LHCN-M2 (cell line): ENCODE measurements around the gene UBXN10. TPM values are rescaled to one million over a fixed set of nuclear protein-coding genes. Genes with fewer than 3 reads are reported as not detected.

Experiments
- DNase-seq: peaks from one replicate; pipeline ENCODE4 v3.0.0-alpha.2; 2012; ENCODE audit warnings: low read depth
- total RNA-seq: library from RNA; depleted of rRNA; stranded (reverse); fragments of >200 nt; gene quantifications from 2 replicates; pipeline ENCODE4 v1.2.3, GENCODE V29; 2014

The UBXN10 gene
- total RNA-seq, 1 experiment from 2014 or later = not detected

DNA sequence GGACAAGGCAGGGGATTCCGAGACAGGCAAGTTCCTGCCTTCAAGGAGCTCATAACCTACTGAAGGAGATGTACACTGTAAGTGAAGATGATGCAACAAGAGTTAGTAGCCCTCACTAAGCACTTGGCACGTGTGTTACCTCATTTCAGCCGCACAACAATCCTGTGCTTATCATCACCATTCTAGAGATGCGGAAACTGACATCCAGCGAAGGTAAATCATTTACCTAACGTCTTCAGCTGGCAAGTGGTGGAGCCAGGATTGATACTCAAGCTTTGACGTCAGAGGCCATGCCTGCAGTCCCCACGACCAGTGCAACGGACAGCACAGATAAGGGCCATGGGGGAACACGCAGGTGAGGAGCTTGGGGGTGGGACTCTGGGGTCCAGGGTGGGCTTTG lies 2.9 kb upstream of the UBXN10 start:
- DNase-seq = no peak

DNA sequence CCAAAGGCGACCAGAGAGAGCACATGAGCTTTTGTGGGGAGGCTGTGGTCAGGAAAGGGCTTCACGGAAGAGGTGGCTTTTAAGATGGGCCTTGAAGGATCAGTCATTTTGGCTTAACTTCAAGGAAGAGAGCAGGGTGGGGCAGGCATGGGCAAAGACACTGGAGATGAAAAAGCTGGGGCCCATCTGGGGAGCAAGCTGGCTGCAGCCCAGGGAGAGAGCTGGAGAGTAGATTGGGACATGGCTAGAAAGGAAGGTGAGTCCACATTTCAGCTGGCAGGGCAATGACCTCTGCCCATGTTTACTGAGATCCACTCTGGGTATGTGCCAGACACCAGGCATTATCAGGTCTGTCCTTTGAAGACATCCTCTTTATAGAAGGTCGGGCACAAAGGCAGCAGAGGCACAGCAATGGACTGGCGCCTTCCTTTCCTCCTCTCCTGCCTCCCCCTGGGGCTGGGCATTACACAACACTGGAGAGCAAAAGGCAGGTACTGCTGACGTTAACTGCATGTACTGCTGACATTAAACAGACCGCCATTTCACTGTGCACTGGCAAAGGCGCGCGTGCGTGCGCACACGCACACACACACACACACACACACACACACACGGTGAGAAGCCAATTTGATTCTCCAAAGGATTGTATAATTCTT lies 2.2 kb upstream of the UBXN10 start:
- no peak for DNase-seq

DNA sequence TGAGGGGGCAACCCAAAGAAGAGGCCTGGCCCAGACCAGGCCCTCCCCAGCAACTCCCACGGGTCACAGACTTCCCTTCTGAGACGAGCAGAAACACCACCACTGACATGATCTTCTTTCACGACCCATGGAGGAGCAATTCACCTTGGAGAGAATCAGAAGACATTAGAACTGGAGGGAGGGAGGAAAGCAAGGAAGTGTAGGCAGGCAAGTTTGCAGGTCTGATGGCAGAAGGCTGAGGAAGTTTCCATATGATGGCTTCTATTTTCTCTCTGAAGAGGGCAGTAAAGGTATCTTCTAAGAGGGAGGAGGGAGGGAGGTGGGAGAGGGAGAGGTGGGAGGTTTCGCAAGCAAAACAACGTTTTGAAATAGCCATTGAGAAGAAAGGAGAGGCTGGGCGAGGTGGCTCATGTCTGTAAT lies 1.4 kb upstream of the UBXN10 start:
- no peak for DNase-seq

DNA sequence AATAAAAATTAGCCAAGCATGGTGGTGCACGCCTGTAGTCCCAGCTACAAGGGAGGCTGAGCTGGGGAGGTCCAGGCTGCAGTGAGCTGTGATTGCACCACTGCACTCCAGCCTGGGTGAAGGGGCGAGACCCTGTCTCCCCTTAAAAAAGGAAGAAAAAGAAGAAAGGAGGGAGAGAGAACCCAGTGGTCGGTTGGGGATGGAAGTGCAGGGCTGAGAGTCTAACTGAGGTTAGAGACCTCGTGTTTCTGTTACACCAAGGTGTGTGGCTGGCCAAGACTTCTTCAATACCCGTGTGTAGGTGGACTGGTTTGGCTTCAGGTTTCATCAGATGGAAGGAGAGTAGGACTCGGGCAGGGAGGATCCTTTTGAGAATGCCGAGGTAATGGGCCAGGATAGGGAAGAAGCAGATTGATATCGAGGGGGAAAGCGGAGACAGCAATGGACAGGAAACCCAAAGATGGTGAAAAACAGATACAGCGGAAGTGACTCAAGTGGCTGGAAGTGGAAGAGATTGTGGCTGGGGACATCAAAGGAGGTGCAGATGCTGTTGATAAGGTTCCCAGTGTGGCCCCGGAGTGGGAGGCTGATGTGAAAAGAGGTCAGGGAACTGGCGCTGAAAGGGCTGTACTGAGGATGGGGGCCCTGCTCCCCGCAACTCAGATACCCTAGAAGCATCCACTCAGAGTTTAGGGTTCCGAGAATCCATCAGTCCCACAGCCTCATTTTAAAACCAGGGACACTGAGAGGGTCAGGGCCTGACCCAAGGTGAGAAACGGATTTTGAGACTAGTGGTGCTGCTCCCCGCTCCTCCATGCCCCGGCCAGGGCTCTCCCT lies 681 bp upstream of the UBXN10 start:
- no peak for DNase-seq

DNA sequence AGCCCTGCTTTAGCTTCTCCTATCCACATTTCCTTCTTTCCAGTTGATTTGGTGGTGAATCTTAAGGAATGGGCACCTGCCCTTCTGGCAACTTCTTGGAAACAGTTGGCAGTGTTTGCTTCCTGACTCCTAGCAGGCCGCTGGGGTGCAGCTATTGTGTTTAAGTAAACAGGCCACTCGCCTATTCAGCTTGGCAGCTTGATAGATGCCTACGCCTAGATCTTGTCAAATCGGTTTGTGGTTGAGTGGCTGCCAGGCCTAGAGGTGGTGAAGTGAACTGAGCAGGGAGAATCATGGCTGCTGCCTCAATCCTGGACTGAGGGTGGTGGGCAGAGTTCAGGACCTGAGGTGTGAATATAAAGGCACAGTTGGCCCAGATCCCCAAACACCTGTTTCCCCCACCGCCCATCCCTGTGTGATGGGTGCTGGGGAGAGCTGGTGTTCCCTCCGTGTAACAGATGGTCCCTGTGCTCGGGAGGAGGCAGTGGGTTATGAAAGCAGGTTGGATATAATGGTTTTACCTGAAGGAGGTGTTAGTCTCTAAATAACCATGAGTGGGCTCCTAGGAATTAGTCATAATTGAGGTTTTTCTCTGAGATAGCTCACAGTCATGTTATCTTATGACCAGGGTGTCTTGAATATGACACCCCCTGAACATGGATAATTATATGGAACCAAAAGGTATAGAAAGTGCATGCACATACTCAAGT lies 1.4 kb downstream of the UBXN10 start:
- no peak for DNase-seq

DNA sequence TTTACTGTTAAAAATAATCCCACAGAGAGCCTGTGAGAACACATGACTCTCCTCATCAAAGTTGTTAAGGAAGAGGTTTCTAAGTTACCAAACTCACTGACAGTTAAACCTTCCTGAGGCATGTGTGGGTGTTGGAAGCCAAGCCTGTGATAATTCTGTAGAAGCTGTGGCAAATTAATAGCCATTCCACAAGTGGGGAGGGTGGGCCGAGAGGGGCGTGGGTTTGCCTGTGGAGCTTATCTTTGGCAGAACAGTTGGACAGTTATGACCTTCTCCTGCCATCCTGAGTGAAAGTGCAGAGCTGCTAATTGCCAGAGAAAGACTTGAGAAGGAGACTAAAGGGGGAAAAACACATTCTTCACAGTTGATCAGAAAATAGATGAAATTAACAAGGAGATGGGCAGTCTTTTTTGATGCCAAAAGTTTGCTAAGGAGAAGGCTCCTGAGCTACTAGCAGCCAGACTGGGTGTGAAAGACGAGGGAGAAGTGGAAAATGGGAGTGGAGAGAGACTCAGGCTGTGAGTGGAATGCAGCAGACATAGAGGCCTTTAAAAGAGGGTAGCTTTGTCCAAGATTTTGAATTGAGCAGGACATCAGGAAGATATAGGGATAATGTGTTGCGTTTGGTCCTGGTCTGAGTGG lies 2.0 kb downstream of the UBXN10 start:
- no peak for DNase-seq

DNA sequence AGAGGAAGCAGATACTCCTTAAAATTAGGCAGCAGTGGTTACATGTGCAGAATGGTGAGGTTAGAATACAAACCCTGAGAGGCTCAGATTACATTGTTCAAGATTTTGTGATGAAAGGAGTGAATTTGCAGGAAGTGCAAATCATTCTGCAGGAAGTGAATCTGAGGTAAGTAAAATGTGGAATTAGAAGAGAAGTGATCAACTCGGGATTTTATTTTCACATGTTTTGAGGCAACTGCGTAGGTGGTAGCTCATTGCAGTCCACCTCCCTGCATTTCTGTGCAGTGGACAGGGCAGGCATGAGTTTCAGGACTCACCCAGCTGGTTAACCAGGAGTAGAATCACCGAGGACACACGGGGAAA lies 2.5 kb downstream of the UBXN10 start:
- no peak for DNase-seq

DNA sequence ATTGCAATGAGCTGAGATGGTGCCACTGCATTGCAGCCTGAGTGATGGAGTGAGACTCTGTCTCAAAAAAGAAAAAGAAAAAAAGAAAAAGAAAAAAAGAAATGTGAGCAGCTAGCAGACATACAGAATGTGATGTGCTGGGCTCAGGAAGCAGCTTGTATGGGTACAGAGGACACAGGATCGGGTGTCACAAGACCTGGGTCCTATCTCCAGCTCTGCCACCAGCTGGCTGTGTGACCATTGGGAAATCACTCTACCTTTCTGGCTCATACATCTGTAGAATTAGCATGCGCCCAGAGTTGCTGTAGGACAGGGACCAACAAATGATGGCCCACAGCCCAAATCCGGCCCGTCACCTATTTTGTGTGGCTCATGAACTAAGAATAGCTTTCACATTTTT lies 3.8 kb downstream of the UBXN10 start:
- DNase-seq = no peak

DNA sequence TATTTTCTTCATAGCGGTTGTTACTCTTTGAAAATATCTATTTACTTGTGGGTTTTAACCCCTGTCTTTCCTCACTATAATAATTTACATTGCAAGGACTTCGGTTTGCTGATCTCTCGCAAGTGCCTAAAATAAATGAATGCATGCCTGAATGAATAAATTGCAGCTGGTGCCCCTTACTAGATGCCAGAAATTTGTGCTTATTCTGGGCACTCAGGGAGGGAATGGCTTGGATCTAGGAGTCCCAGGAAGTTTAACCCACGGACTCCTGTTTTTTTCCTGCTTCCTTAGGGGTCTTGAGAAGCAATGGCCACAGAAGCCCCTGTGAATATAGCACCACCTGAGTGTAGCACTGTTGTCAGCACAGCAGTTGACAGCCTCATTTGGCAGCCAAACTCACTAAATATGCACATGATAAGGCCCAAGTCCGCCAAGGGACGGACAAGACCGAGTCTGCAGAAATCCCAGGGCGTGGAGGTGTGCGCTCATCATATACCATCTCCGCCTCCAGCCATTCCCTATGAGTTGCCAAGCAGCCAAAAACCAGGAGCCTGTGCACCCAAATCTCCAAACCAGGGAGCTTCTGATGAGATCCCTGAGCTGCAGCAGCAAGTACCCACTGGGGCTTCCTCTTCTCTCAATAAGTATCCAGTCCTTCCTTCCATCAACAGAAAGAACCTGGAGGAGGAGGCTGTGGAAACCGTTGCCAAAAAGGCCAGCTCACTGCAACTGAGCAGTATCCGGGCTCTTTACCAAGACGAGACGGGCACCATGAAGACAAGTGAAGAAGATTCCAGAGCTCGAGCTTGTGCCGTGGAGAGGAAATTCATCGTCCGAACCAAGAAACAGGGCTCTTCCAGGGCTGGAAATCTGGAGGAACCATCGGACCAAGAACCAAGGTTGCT lies 4.6 kb downstream of the UBXN10 start:
- no peak for DNase-seq

DNA sequence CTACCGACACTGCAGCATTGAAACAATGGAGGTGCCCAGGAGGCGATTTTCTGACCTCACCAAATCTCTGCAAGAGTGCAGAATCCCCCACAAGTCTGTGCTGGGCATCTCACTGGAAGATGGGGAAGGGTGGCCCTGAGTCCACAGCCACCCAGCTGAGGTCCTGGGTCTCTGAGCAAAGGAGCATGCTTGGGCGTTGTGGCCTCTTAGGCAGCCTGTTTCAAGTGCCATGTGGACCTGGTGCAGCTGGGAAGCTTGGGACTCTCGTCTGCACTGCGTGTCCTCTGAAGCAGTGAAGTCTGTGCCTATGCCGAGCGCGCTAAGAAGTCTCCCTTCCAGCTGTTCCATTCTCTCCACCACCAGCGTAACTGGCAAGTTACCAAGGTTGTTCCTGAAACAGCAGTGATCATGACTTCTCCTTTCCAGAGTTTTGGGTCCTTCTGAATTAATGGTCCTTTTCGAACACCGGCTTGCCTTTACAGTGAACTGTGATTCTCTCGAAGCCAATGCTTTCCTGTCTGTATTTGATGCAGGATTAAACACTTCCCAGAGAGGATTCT lies 5.5 kb downstream of the UBXN10 start:
- peak; percentile 5 for DNase-seq

DNA sequence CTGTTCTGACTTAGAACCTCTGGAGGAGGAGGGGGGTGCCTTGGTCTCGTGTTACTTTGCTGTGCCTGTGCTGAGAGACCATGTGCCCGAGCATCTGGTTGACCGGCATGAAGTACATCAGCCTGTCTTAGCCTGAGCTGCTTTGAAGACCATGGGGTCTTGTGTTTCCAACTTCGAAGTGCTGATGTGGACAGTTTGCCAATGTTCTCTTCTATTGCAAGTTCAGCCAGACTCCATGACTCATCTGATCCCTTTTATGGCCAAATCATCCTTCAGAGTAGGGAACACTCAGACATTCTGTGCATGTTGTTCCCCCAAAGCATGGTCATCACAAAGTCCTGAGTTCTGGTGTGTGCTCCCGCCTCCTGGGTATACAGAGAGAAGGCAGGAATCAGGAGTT lies 6.5 kb downstream of the UBXN10 start:
- peak; percentile 14 for DNase-seq

DNA sequence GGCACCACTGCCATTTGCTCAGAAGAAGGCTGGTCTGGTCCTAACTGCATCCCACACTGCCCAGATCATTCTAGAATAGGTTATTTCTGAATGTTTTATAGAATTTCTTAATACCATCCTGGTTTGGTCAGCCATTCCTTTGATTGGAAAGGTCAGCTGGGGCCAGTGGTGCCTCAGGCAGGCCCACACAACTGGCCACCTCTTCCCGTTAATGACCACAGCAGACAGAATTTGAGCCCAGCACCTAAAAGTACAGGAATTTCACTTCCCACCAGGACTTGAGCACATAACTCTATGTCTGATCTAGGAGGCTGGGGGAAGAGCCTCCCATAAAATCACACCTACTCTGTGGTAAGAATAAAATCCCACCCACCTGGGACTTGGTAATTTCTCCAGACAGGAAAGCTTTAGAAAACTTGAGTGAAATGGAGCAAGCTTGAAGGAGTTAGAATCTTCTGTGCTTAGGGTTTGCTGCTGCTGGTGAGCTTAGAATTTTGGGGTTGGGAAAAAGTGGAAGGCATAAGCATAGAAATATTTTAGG lies 7.0 kb downstream of the UBXN10 start:
- no peak for DNase-seq

DNA sequence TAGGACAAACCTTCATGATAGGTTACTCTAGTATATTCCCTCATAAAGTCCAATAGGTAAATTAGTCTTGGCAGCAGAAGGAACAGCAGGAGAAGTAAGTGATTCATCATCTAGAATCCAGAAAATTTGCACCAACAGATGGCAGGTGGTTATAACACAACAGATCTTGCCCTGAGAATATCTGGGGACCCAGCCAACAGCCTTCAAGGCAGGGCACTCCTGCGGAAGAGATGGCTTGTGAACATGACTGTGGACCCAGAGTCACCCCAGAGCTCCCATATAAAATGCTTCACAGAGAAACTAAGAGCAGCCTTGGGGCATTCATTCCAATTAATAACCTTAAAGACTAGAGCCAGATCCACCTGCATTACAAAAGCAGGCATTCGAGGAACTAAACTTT lies 8.3 kb downstream of the UBXN10 start:
- no peak for DNase-seq

DNA sequence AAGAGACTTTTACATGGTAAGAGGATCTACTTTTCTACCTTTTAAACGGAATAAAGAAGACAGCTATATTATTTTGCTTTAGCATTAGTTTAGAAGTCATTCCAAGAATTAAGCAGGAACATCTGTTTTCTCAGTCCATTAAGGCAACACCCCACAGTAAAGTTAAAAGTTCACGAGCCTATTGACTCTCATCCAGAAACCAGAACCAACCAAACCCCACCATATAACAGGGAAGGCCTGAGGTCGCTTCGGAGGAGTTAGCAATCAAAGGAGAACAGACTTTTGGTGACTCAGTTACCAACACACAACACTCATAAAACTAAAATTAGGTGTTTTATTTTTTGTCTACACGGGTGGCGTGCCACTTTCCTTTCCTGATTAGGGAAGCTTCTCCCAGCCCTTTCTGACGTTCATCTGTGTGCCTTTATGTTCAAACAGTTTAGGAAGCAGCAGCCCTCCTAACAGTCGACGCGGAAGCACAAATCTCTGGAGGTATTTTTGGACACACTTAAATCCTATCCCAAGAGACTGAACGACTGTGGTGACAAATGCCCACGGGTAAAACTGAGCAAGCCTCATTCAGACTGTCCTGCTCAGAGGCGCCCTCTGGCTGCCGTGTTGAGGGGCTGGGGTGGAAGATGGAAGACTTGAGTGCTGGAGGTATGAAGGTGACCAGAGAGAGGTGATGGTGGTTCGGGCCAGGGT lies 9.0 kb downstream of the UBXN10 start:
- peak; percentile 36 for DNase-seq

DNA sequence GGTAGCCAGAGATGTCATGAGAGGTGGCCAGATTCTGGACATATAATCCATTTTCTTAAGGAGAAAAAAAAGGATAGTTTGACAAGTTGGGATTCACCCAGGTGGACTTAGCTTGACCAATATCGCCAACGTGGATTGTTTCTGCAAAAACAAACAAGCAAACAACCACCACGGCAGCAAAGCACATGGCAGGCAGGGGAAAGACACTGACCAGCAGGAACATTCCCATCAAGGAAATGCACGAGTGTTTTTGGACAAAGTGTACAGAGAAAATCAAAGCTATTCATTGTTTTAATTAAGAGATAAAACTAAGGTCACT lies 9.5 kb downstream of the UBXN10 start:
- no peak for DNase-seq

DNA sequence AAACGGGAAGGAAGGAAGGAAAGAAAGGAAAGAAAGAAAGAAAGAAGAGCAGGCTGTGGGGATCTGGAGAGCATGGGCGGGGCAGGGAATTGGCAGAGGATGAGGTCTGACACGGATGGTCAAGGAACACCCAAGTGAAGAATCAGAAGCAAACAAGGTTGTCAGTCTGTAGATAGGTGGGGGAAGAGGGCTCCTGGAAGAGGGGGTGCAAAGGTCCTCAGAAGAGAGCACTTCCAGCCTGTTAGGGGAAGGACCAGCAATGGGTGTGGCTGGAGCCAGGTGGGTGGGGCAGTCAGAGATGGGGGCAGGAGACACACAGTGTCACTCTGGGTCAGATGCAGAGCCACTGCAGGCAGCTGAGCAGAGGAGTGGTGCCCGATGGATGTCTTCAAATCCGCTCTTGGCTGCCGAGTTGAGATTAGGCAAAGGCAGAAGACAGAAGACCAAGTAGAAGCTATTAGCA lies 11.5 kb downstream of the UBXN10 start:
- DNase-seq = no peak

DNA sequence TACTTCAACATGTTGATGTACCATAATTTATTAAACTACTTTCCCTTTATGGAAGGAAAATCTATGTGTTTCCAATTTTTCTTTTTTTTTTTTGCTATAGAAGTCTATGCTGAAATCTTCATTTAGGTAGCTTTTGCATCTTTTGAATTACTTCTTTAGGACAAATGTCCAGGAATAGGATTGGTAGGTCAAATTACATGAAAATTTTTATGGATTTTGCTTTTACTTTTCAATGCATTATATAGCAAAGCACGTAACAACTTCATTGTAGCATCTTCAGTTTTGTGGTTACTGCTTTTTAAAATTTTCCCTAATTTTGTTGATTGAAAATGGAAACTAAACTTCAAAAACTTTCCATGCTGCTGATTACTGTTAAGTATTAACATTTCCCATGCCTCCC lies 12.4 kb downstream of the UBXN10 start:
- DNase-seq = no peak

DNA sequence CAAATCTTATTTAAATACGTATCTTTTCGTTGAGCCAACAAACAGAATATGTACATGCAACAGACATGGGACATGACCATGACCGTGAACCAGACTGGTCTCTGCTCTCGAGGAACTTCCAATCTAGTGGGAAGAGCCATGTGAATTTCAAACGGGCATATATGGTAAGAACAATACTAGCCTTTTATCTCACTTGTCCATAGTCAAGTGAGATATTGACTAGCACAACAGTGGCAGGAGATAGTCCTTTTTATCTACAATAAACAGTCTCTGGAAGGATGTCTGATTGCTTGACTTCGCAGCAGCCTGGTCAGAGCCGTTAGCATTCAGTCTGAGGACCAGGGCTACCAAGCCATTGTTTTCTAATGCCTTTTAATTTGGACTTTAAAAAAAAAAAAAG lies 13.0 kb downstream of the UBXN10 start:
- DNase-seq = no peak

DNA sequence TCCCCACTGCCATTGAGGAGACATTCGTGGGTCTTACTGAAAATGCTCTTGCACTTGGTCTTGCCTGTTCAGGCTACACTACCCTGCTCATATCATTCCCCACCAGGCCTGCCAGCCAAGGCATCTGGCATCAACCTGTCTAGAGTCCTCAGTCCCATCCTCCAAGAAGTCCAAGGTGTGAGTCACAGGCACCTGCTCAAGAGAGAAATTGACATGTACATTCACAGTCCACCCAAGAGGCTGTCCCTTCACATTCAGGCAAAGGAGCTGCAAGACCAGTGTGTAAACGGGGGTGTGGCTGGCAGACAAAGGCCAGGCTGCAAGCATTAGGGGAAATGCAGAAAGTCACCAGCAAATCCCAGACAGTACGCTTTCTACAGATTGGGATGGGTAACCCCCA lies 13.5 kb downstream of the UBXN10 start:
- DNase-seq = no peak

DNA sequence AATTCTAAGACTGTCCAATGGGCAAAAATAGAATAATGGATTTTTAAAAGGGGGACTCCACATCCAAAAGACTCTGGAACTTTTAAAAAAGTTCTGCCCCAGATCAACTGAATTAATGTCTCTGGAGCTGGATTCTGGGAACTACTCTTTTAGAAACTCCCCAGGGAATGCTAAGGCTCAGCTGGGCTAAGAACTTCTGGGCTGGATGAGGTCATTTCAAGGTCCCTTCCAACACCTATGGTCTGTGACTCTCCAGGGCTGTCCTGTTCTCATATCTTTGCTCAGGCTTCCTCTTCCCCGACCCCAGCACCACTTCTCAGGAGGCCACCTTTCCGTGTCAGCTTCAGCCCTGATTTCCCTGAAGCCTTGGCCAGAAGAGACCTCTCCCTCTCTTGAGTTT lies 13.9 kb downstream of the UBXN10 start:
- no peak for DNase-seq
